ENCODE measurements around the gene COX4I2.

The COX4I2 gene

DNA sequence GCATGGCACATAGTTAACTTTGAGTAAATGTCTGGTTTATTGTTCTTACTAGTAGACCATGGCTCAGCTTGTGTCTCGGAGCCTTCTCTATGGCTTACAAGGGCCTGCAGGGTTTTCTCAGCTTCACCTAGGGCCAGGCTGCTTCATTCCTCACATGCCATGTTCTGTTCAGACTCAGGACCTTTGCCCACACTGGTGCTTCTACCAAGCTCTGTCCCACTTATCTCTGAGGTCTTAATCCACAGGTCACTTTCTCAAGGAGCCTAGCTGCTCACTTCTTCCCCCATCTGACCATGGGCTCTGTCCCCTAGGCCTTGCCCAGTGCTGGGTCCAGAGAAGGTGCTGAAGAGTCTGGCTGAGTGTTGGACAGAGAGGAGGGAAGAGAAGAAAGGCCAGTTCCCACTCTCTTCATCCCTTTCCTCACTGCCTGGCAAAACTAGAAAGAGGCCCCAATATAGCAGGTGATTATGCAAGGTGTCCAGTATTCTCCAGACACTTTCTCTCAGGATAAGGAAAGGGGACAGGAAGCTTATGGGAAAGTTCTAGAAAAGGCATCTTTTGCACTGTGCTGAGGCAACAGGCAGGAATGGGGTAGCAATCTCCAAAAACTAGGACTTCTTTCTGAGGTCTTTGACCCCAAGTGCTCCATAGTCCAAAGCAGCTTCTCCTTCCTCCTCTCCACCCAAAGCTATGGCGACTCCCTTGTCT, 40.0 kb downstream of the COX4I2 start:
- DNase-seq: no peak

GRCh38 chr20:31678389-31679356, 41.0 kb downstream of the COX4I2 start:
- DNase-seq: no peak

- DNase-seq: no peak
Observed at GRCh38 chr20:31679357-31680285, 41.9 kb downstream of the COX4I2 start.

GRCh38 chr20:31680286-31681127, 42.8 kb downstream of the COX4I2 start:
- DNase-seq: no peak

DNA sequence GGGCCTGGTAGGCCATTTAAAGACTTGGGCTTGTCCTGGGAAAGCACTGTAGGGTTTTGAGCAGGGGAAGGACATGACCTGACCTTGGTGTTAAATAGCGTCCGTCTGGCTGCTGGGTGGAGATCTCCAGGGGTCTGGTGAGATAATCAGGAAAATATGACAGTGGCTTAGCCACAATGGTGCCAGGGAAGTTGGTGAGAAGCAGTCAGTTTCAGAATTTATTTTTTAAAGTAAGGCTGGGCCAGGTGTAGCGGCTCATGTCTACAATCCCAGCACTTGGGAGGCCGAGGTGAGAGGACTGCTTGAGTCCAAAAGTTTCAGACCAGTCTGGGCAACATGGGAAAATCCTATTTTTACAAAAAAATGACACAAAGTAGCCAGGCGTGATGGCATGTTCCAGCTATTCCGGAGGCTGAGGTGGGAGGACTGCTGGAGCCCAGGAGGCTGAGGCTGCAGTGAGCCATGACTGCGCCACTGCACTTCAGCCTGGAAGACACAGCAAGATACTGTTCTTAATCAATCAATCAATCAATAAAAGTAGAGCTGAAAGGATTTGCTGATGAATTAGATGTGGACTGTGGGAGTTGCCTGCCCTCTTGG, 43.5 kb downstream of the COX4I2 start:
- no peak for DNase-seq

GRCh38 chr20:31681769-31682168, 44.1 kb downstream of the COX4I2 start:
- no peak for DNase-seq

GRCh38 chr20:31682352-31682751, 44.6 kb downstream of the COX4I2 start:
- no peak for DNase-seq

- no peak for DNase-seq
Observed at GRCh38 chr20:31682927-31683326, 45.2 kb downstream of the COX4I2 start.

DNA sequence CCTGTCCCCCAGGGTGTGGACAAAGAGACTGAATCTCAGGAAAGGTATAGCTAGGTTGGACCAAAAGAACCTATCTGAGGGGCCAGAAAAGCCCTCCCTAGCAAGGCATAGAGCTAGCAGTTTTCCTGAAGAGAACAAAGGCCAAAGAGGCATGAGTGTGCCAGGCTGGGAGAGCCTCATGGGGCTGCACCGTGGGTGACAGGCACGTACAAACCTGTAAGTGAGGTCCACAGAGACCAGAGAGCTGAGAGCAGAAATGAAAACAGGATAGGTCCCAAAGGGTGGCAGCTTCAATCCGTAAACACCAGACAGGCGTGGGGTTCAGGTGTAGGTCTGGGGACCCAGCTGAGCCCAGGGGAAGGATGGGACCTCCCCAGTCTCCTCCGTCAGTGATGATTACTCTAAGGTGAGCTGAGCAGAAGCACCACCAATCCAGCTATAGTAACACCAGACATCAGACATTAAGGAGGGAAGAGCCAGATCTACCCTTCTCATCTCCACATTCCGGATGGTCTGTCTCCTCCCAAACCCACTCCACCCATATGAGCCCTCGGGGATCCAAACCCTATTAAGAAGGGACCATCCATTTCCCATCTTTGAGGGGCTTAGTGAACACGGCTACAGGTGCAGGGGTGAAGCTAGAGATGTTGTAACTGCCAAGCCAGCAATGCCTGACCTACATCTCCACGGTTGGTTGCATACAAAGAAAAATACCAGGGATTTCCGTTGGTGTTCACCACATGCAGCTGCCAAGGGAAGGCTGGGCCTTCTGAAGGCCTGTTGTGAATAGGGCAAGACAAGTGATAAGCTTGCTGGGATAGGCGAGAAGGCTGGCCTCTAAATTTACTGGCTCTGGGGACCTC, 46.7 kb downstream of the COX4I2 start:
- DNase-seq: no peak

DNA sequence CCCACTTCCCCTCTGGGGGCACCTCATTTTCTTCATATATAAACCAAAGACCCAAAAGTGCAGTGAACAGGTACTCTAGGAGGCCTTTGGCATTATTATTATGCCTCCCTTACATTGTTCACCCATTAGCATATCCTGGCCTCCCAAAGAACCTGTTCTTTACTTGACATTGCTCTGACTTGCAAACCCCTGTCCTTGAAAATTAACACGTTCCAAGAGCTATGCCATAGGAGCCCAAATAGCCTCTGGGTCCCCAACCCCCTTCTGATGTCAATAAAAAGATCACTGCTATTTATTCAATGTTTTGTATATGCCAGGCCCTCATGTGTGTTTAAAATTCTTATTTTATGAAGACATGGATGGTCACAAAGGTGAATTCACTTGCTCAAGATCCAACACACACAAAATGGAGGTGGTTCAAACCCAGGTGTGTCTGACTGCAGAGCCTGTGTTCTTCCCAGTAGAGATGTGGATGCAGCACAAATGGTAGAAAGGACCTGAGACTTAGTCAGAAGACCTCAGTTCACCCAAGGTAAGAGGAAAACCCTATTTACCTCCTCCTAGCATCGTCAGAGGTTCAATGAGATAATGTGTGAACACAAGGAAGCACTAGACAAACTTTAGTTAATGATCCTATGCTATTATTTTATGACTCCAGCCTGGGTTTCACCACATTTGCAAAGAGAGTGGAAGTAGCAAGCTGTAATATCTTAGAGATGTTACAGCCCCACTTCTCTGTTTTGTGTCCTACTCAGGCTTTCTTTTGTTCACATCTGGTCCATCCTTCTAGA, 48.3 kb downstream of the COX4I2 start:
- no peak for DNase-seq

DNA sequence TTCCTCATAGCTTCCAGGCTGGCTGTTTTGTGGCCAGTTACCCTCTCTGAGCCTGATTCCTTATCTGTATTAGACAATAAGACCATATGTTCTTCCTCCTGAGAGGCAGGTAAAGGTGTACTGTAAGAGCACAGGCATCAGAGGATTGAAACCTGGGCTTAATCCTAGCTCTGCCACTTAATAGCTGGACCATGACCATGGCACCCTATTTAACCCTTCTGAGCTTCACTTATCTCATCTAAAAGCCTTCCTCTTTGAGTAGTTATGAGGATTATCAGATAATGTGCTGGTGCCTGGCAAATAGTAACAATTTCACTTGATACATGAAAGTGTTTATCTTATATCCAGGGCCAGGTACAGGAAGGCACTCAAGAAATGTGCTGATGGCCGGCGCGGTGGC, 50.1 kb downstream of the COX4I2 start:
- DNase-seq: no peak

DNA sequence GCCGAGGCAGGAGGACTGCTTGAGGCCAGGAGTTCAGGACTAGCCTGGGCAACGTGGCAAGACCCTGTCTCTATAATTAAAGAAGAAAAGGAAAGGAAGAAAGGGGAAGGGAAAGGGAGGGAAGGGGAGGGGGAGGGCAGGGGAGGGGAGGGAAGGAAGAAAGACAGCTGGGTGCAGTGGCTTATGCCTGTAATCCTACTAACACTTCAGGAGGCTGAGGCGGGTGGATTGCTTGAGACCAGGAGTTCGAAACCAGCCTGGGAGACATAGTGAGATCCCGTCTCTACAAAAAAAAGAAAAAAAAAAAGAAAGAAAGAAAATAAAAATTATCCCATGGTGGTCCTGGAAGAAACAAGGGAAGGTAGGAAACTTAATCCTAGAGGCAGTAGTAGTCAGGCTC, 51.4 kb downstream of the COX4I2 start:
- no peak for DNase-seq

DNA sequence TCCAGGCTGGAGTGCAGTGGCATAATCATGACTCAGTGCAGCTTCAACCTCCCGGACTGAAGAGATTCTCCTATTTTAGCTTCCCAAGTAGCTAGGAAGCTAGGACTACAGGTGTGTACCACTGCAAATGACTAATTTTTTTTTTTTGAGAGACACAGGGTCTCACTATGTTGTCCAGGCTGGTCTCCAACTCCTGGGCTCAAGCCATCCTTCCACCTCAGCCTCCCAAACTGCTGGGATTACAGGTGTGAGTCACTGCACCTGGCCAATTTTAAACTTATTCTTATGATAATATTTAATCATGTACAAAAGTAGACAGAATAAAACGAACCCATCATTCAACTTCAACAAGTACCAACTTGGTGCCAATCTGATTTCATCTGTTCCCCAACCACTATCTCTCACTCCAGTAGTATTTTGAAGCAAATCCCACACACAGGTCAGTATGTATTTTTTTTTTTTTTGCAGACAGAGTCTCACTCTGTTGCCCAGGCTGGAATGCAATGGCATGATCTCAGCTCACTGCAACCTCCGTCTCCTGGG, 52.5 kb downstream of the COX4I2 start:
- DNase-seq: no peak

- no peak for DNase-seq
Observed at GRCh38 chr20:31691646-31692275, 54.0 kb downstream of the COX4I2 start.

- DNase-seq: no peak
Observed at GRCh38 chr20:31693402-31693801, 55.7 kb downstream of the COX4I2 start.

DNA sequence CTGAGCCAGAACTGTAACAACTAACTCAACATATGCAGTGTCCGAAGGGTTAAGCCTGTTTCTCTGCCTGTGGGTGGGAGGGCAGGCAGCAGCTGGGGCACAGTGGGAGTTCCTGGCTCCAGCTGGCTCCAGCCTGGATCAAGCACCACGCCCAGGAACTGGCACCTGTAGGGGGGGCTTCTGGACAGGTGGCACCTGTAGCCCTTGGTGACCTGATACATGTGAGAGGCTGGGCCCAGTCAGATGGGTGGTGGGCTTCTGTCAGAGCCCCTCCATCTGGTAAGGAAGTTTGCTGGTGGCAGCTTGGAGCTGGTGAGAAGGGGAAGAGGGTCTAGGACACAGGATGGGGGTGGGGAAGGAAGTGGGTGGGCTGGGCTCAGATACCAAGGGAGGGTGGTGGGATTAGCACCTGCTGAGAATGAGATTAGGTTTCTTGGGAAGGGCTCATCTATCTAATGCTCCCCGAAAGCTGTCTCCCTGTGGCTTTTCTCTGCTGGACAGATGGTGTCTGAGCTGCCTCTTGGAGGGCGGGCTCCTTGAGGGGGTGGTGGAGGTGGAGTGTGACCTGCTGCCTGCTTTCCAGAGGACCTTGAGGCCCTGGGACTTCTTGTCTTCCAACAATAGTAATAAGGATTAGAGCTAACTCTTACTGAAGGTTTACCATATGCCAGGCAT, 56.4 kb downstream of the COX4I2 start:
- DNase-seq: no peak
